GM20000 (cell line): ENCODE measurements around the gene RETN.

Experiments
- DNase-seq: peaks from one replicate; pipeline ENCODE4 v3.0.0; 2012; ENCODE audit warnings: low spot score
- CTCF ChIP-seq: IDR thresholded peaks from 2 replicates; pipeline ENCODE4 v1.5.1; 2012; ENCODE audit warnings: mild to moderate bottlenecking, control low read depth; ENCODE audit errors: extremely low read depth, missing control alignments

The RETN gene

GRCh38 chr19:7668842-7669241 lies at the start of gene RETN:
TSS of gene RETN (plus strand) at chr19:7669049. CDS start at chr19:7669327, 278 bp downstream.
- DNase-seq, result no peak
- TF ChIP-seq CTCF, result no peak

GRCh38 chr19:7619671-7620441 lies 49.0 kb upstream of the RETN start:
- DNase-seq, result no peak
- TF ChIP-seq CTCF, result no peak

- TF ChIP-seq CTCF, result no peak
Observed at GRCh38 chr19:7620442-7621412, 48.1 kb upstream of the RETN start.

GRCh38 chr19:7622933-7623685 lies 45.7 kb upstream of the RETN start:
- DNase-seq, result no peak
- TF ChIP-seq CTCF, result no peak

More at GRCh38 chr19:7620442-7621412, 48.1 kb upstream of the RETN start:
- DNase-seq, result no peak

- DNase-seq, result no peak
- no peak for TF ChIP-seq CTCF
Observed at GRCh38 chr19:7623725-7624603, 44.9 kb upstream of the RETN start.

- no peak for DNase-seq
- no peak for TF ChIP-seq CTCF
Observed at GRCh38 chr19:7624810-7625209, 44.0 kb upstream of the RETN start.
